MCF 10A (cell line): ENCODE data around the gene POC5. TPM values are rescaled to one million over a fixed set of nuclear protein-coding genes. Genes with fewer than 3 reads are reported as not detected.
"Not testable (repeated sequence)": the region's sequence is repeated elsewhere in the genome, so short reads cannot be mapped to it uniquely, and the experiment has no call there.

Source experiments
- BruUV-seq: library from RNA; stranded (reverse); fragments of 400-500 nt; replicated peaks from 2 replicates; lab custom pipeline; 2021; lab: Mats Ljungman, UMichigan
- CTCF ChIA-PET: fragments of 300-600 bp; sonication (Branson Sonifier 250); formaldehyde crosslinking; extraction: SDS; loops from one replicate; lab custom pipeline; 2021; ENCODE audit warnings: antibody characterized with exemption, inconsistent platforms; lab: Yijun Ruan, JAX
- POLR2A ChIA-PET: fragments of 300-600, 350-650 bp; sonication (Branson Sonifier 250); formaldehyde crosslinking; extraction: SDS; loops from one replicate; lab custom pipeline; 2020; ENCODE audit warnings: antibody characterized with exemption, inconsistent platforms; lab: Yijun Ruan, JAX
- DNase-seq: peaks from one replicate; pipeline ENCODE4 v3.0.0-alpha.2; 2018; ENCODE audit not compliant: unreplicated experiment
- H3K27ac Mint-ChIP-seq: one replicate; pipeline ENCODE4 v1.8.0; 2022; ENCODE audit warnings: mild to moderate bottlenecking, low read depth, mixed read lengths; ENCODE audit not compliant: unreplicated experiment
- H3K27me3 Mint-ChIP-seq: one replicate; pipeline ENCODE4 v1.8.0; 2022; ENCODE audit warnings: mixed read lengths; ENCODE audit not compliant: insufficient read depth, unreplicated experiment
- H3K36me3 Mint-ChIP-seq: one replicate; pipeline ENCODE4 v1.8.0; 2022; ENCODE audit warnings: mild to moderate bottlenecking, moderate library complexity, mixed read lengths; ENCODE audit not compliant: insufficient read depth, unreplicated experiment
- H3K4me1 Mint-ChIP-seq: one replicate; pipeline ENCODE4 v1.8.0; 2022; ENCODE audit warnings: mixed read lengths; ENCODE audit not compliant: insufficient read depth, unreplicated experiment
- H3K4me3 Mint-ChIP-seq: one replicate; pipeline ENCODE4 v1.8.0; 2022; ENCODE audit warnings: mild to moderate bottlenecking, moderate library complexity, mixed read lengths; ENCODE audit not compliant: unreplicated experiment
- H3K9me3 Mint-ChIP-seq: one replicate; pipeline ENCODE4 v1.8.0; 2022; ENCODE audit warnings: mixed read lengths; ENCODE audit not compliant: unreplicated experiment
- intact Hi-C: fragments of 100-400 bp; cut with micrococcal nuclease; formaldehyde crosslinking; loops from 2 replicates; pipeline ENCODE4 v1.14.1; 2022
- total RNA-seq: library from RNA; stranded (reverse); gene quantifications from 2 replicates; pipeline ENCODE4 v1.2.3, GENCODE V29; 2022
- TF ChIP-seq, protein P1 (sequence below): fragments of 200-600 bp; IDR thresholded peaks from one replicate; pipeline ENCODE4 v1.8.0; 2022; ENCODE audit warnings: antibody characterized with exemption, mild to moderate bottlenecking; ENCODE audit not compliant: unreplicated experiment

The POC5 gene
- total RNA-seq, 1 experiment from 2014 or later = 14.3 TPM

DNA sequence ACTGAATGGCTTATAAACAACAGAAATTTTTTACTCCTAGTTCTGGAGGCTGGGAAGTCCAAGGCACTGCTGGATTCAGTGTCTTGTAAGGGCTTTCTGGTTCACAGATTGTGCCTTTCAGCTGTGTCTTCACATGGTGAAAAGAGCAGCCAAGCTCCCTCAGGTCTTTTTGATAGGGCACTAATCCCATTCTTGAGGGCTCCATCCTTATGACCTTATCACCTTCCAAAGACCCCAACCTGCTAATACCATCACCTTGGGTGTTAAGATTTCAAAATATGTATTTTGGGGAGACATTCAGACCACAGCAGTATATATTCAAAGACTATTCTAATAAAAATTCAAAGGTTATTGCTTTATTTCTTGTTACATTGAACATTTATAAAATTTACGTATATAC, 16.5 kb upstream of the POC5 start:
- POLR2A ChIA-PET = no interaction called here
- CTCF ChIA-PET = interaction anchor here (0.6 to 1.1 kb wide), 6 partner anchors 15 to 1041 kb away, joined by 3 to 7 read pairs (median 3); no protein-coding TSS in a partner anchor
- H3K27ac Mint-ChIP-seq = no peak overlapping the region

DNA sequence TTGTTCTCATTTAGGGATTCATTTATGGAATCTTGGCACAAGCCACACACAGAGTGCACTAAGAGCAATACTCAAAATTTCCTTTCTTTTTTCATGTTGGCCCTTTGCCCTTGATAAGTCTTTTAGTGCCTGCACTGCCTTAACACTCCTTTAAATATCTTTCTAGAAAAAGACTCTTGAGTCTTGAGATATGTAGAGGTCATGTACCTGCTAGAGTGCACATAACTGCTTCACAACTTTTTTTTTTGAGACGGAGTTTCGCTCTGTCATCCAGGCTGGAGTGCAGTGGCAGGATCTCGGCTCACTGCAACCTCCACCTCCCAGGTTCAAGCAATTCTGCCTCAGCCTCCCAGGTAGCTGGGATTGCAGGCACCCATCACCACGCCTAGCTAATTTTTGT, 14.3 kb upstream of the POC5 start:
- CTCF ChIA-PET = interaction anchor here (0.7 to 1.2 kb wide), 2 partner anchors 416 to 852 kb away, joined by 3 read pairs; no protein-coding TSS in a partner anchor
- H3K27ac Mint-ChIP-seq, H3K4me3 Mint-ChIP-seq, BruUV-seq, POLR2A ChIA-PET, intact Hi-C loops, H3K36me3 Mint-ChIP-seq, H3K4me1 Mint-ChIP-seq, H3K9me3 Mint-ChIP-seq, DNase-seq: not testable (repeated sequence)
- peaks cover 33% of the 10 kb centered on the region for H3K27me3 Mint-ChIP-seq

More for the DNA sequence above, 16.5 kb upstream of the POC5 start:
- TF ChIP-seq, protein P1, sequence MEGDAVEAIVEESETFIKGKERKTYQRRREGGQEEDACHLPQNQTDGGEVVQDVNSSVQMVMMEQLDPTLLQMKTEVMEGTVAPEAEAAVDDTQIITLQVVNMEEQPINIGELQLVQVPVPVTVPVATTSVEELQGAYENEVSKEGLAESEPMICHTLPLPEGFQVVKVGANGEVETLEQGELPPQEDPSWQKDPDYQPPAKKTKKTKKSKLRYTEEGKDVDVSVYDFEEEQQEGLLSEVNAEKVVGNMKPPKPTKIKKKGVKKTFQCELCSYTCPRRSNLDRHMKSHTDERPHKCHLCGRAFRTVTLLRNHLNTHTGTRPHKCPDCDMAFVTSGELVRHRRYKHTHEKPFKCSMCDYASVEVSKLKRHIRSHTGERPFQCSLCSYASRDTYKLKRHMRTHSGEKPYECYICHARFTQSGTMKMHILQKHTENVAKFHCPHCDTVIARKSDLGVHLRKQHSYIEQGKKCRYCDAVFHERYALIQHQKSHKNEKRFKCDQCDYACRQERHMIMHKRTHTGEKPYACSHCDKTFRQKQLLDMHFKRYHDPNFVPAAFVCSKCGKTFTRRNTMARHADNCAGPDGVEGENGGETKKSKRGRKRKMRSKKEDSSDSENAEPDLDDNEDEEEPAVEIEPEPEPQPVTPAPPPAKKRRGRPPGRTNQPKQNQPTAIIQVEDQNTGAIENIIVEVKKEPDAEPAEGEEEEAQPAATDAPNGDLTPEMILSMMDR = no peak
- Mint-ChIP-seq H3K36me3 (no peaks in the 10 kb centered on the region), H3K9me3 (no peaks in the 10 kb centered on the region), H3K4me3 (no peak overlapping the region), H3K27me3 (peaks cover 38% of the 10 kb centered on the region), H3K4me1 (no peaks in the 10 kb centered on the region)
- no TSS peak for BruUV-seq
- DNase-seq = no peak
- intact Hi-C loops = loop anchor here (2.0 kb wide), 1 partner anchor 441 kb away; no protein-coding TSS in a partner anchor

DNA sequence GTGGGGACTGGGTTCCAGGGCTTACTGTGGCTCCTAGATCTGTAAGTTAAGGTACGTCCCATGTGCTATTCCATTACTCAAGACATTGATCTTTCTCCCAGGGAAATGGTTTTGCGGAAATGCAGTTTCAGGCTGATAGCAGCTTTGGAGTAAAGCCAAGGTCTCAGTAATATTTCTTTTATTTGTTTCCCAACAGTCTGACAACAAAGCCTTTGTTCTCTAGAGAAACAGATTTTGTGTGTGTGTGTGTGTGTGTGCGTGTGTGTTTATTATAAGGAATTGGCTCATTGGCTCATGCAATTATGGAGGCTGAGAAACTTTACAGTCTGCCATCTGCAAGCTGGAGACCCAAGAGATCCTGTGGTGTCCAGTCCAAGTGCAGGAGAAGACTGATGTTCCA, 12.1 kb upstream of the POC5 start:
- H3K27me3 Mint-ChIP-seq = peaks cover 23% of the 10 kb centered on the region
- no peak overlapping the region for H3K4me3 Mint-ChIP-seq
- no peaks in the 10 kb centered on the region for H3K4me1 Mint-ChIP-seq
- ChIA-PET CTCF (interaction anchor here (0.6 to 0.9 kb wide), 2 partner anchors 28 to 854 kb away, joined by 4 to 5 read pairs; no protein-coding TSS in a partner anchor), POLR2A (no interaction called here)
- no TSS peak for BruUV-seq
- H3K27ac Mint-ChIP-seq = no peak overlapping the region
- intact Hi-C loops = no loop called here
- H3K36me3 Mint-ChIP-seq = no peaks in the 10 kb centered on the region
- TF ChIP-seq, protein P1 = no peak
- H3K9me3 Mint-ChIP-seq = no peaks in the 10 kb centered on the region
- DNase-seq = no peak

DNA sequence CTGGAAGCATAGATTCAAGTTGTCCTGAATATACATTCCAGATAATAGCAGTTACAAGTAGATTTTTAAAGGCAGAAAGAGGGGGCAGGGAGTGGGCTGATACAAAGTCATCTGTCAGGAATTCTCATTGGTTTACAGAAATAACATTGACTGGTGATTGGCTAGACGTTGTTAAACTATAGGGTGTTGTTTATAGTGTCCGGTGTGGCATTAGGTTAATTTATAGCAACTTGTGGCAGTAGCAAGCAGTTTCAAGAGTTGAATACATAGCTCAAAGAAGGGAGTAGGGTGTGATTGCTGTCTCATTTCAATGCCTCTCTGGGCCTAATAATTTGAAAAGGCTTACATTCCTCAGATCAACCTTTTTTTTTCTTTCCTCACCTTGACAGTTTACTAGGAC, 10.7 kb upstream of the POC5 start:
- Mint-ChIP-seq H3K27me3 (peaks cover 23% of the 10 kb centered on the region), H3K4me1 (no peaks in the 10 kb centered on the region), H3K27ac (no peak overlapping the region), H3K9me3 (no peaks in the 10 kb centered on the region), H3K36me3 (no peaks in the 10 kb centered on the region), H3K4me3 (no peak overlapping the region)
- intact Hi-C loops = no loop called here
- BruUV-seq = no TSS peak
- no peak for DNase-seq
- ChIA-PET CTCF (interaction anchor here (1.2 kb wide), 1 partner anchor 9 kb away, joined by 3 read pairs; no protein-coding TSS in a partner anchor), POLR2A (no interaction called here)
- TF ChIP-seq, protein P1 = no peak

DNA sequence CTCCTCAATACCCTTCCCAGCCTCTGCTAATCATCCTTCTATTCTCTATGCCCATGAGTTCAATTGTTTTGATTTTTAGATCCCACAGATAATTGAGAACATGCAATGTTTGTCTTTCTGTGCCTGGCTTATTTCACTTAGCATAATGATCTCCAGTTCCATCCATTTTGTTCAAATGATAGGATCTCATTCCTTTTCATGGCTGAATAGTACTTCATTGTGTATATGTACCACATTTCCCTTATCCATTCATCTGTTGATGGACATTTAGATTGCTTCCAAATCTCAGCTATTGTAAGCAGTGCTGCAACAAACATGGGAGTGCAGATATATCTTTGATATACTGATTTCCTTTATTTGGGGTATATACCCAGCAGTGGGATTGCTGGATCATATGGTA, 9.0 kb upstream of the POC5 start:
- H3K4me1 Mint-ChIP-seq, H3K36me3 Mint-ChIP-seq, H3K27ac Mint-ChIP-seq, DNase-seq, intact Hi-C loops, BruUV-seq, H3K9me3 Mint-ChIP-seq, H3K4me3 Mint-ChIP-seq, POLR2A ChIA-PET: not testable (repeated sequence)
- CTCF ChIA-PET = interaction anchor here (0.5 to 0.8 kb wide), 2 partner anchors 449 to 833 kb away, joined by 3 read pairs; no protein-coding TSS in a partner anchor
- H3K27me3 Mint-ChIP-seq = peaks cover 23% of the 10 kb centered on the region
